HEK293 (cell line): ENCODE data around the gene PEX3.

ENCODE experiments used
- GLI2 ChIP-seq: fragments of 450-650 bp; formaldehyde crosslinking; IDR thresholded peaks from 2 replicates; pipeline ENCODE4; 2017; ENCODE audit warnings: missing biosample characterization, missing genetic modification characterization, low read depth, borderline replicate concordance
- GLIS2 ChIP-seq: fragments of 450-650 bp; formaldehyde crosslinking; IDR thresholded peaks from 2 replicates; pipeline ENCODE4 v1.5.1; 2016; ENCODE audit warnings: missing biosample characterization, missing genetic modification characterization
- HOXA7 ChIP-seq: sonication (generic); formaldehyde crosslinking; IDR thresholded peaks from 2 replicates; pipeline ENCODE4 v1.8.1; 2022; ENCODE audit warnings: missing genetic modification reagents, borderline replicate concordance
- HOXD13 ChIP-seq: sonication (generic); formaldehyde crosslinking; IDR thresholded peaks from 2 replicates; pipeline ENCODE4 v1.8.0; 2022; ENCODE audit warnings: missing genetic modification reagents, borderline replicate concordance
- KLF16 ChIP-seq: fragments of 450-650 bp; formaldehyde crosslinking; IDR thresholded peaks from 2 replicates; pipeline ENCODE4 v1.5.1; 2017; ENCODE audit warnings: missing biosample characterization, missing genetic modification characterization
- KLF7 ChIP-seq: fragments of 450-650 bp; formaldehyde crosslinking; IDR thresholded peaks from 2 replicates; pipeline ENCODE4 v1.5.1; 2016; ENCODE audit warnings: missing biosample characterization, missing genetic modification characterization, borderline replicate concordance
- MZF1 ChIP-seq: fragments of 450-650 bp; formaldehyde crosslinking; IDR thresholded peaks from 2 replicates; pipeline ENCODE4 v1.5.1; 2017; ENCODE audit warnings: missing biosample characterization, missing genetic modification characterization, borderline replicate concordance
- ZBTB17 ChIP-seq: fragments of 450-650 bp; formaldehyde crosslinking; IDR thresholded peaks from 2 replicates; pipeline ENCODE4 v1.5.1; 2016; ENCODE audit warnings: missing biosample characterization, missing genetic modification characterization
- ZFHX2 ChIP-seq: fragments of 450-650 bp; formaldehyde crosslinking; conservative IDR thresholded peaks from 2 replicates; pipeline ENCODE4 v1.5.1; 2016; ENCODE audit warnings: missing biosample characterization, missing genetic modification characterization
- ZFP69B ChIP-seq: fragments of 450-650 bp; formaldehyde crosslinking; IDR thresholded peaks from 2 replicates; pipeline ENCODE4 v1.5.1; 2016; ENCODE audit warnings: missing biosample characterization, missing genetic modification characterization
- ZNF211 ChIP-seq: fragments of 450-650 bp; formaldehyde crosslinking; IDR thresholded peaks from 2 replicates; pipeline ENCODE4 v1.5.1; 2016; ENCODE audit warnings: low read depth, missing biosample characterization, missing genetic modification characterization
- ZNF302 ChIP-seq: fragments of 450-650 bp; formaldehyde crosslinking; IDR thresholded peaks from 2 replicates; pipeline ENCODE4 v1.5.1; 2016; ENCODE audit warnings: missing biosample characterization, missing genetic modification characterization, low read depth
- ZNF341 ChIP-seq: fragments of 450-650 bp; formaldehyde crosslinking; IDR thresholded peaks from 2 replicates; pipeline ENCODE4; 2016; ENCODE audit warnings: low read depth, missing biosample characterization, missing genetic modification characterization
- ZNF423 ChIP-seq: fragments of 450-650 bp; formaldehyde crosslinking; IDR thresholded peaks from 2 replicates; pipeline ENCODE4 v1.5.1; 2016; ENCODE audit warnings: missing biosample characterization, missing genetic modification characterization
- ZNF544 ChIP-seq: fragments of 450-650 bp; formaldehyde crosslinking; IDR thresholded peaks from 2 replicates; pipeline ENCODE4 v1.5.0; 2017; ENCODE audit warnings: missing biosample characterization, missing genetic modification characterization
- ZNF558 ChIP-seq: fragments of 450-650 bp; formaldehyde crosslinking; IDR thresholded peaks from 2 replicates; pipeline ENCODE4 v1.5.1; 2016; ENCODE audit warnings: missing biosample characterization, missing genetic modification characterization
- ZNF561 ChIP-seq: fragments of 450-650 bp; IDR thresholded peaks from 2 replicates; pipeline ENCODE4 v1.5.1; 2018; ENCODE audit warnings: missing biosample characterization, missing genetic modification characterization, borderline replicate concordance
- ZNF664 ChIP-seq: fragments of 450-650 bp; formaldehyde crosslinking; IDR thresholded peaks from 2 replicates; pipeline ENCODE4 v1.5.1; 2016; ENCODE audit warnings: missing biosample characterization, missing genetic modification characterization
- ZNF776 ChIP-seq: fragments of 450-650 bp; formaldehyde crosslinking; IDR thresholded peaks from 2 replicates; pipeline ENCODE4 v1.5.0; 2017; ENCODE audit warnings: missing biosample characterization, missing genetic modification characterization, borderline replicate concordance
- ZNF830 ChIP-seq: fragments of 450-650 bp; IDR thresholded peaks from 2 replicates; pipeline ENCODE4 v1.5.0; 2018; ENCODE audit warnings: missing biosample characterization, missing genetic modification characterization, low read depth, mild to moderate bottlenecking, moderate library complexity
- ZNF837 ChIP-seq: fragments of 450-650 bp; formaldehyde crosslinking; IDR thresholded peaks from 2 replicates; pipeline ENCODE4 v1.5.1; 2016; ENCODE audit warnings: missing biosample characterization, missing genetic modification characterization
- TF ChIP-seq, protein P1 (sequence below): fragments of 450-650 bp; formaldehyde crosslinking; IDR thresholded peaks from 2 replicates; pipeline ENCODE4 v1.5.1; 2016; ENCODE audit warnings: missing biosample characterization, missing genetic modification characterization, low read depth
- TF ChIP-seq, protein P2 (sequence below): fragments of 450-650 bp; formaldehyde crosslinking; IDR thresholded peaks from 2 replicates; pipeline ENCODE4 v1.5.1; 2016; ENCODE audit warnings: missing biosample characterization, missing genetic modification characterization
- TF ChIP-seq, protein P3 (sequence below): fragments of 450-650 bp; IDR thresholded peaks from 2 replicates; pipeline ENCODE4 v1.5.1; 2018; ENCODE audit warnings: missing biosample characterization, mild to moderate bottlenecking, missing genetic modification characterization
- TF ChIP-seq, protein P4 (sequence below): fragments of 450-650 bp; formaldehyde crosslinking; IDR thresholded peaks from 2 replicates; pipeline ENCODE4 v1.5.1; 2016; ENCODE audit warnings: missing biosample characterization, missing genetic modification characterization
- TF ChIP-seq, protein P5 (sequence below): fragments of 450-650 bp; formaldehyde crosslinking; IDR thresholded peaks from 2 replicates; pipeline ENCODE4 v1.5.1; 2016; ENCODE audit warnings: missing biosample characterization, missing genetic modification characterization
- TF ChIP-seq, protein P6 (sequence below): fragments of 450-650 bp; formaldehyde crosslinking; IDR thresholded peaks from 2 replicates; pipeline ENCODE4 v1.5.0; 2017; ENCODE audit warnings: missing biosample characterization, missing genetic modification characterization, borderline replicate concordance

Gene PEX3

DNA sequence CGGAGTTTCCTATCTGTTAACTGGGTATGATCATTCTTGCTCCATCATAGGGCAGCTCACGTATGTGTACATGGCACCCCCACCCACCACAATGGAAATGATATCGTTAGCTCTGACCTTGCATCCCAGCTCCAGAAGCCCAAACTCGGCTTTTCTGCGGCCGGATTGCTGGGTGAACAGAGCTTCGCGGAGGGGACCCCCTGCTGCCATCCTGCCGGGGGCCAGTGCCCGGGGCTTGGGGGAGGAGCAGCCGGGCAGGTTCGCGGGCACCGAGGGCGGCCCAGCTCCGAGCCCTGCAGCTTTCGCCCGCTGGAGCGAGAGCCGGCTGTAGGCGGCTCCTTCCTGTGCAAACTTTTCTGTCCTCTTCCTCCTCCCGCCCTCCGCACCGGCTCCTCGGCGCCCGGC lies 85.9 kb downstream of the PEX3 start (continued):
- TF ChIP-seq GLIS2, result peak; percentile 84
- TF ChIP-seq GLI2 (tag by site-specific recombination), result no peak
- TF ChIP-seq, protein P1, sequence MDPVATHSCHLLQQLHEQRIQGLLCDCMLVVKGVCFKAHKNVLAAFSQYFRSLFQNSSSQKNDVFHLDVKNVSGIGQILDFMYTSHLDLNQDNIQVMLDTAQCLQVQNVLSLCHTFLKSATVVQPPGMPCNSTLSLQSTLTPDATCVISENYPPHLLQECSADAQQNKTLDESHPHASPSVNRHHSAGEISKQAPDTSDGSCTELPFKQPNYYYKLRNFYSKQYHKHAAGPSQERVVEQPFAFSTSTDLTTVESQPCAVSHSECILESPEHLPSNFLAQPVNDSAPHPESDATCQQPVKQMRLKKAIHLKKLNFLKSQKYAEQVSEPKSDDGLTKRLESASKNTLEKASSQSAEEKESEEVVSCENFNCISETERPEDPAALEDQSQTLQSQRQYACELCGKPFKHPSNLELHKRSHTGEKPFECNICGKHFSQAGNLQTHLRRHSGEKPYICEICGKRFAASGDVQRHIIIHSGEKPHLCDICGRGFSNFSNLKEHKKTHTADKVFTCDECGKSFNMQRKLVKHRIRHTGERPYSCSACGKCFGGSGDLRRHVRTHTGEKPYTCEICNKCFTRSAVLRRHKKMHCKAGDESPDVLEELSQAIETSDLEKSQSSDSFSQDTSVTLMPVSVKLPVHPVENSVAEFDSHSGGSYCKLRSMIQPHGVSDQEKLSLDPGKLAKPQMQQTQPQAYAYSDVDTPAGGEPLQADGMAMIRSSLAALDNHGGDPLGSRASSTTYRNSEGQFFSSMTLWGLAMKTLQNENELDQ, result no peak
- TF ChIP-seq ZNF830 (tag by site-specific recombination), result no peak
- no peak for TF ChIP-seq ZNF776
- 0 out of 2 replicates have a peak, but pooled peaks have one; percentile 44 for TF ChIP-seq ZNF561 (tag by site-specific recombination)
- no peak for TF ChIP-seq KLF7
- TF ChIP-seq ZFHX2 (tag by site-specific recombination), result peak; percentile 56; the same call in 1 of the 2 replicates
- TF ChIP-seq, protein P2, sequence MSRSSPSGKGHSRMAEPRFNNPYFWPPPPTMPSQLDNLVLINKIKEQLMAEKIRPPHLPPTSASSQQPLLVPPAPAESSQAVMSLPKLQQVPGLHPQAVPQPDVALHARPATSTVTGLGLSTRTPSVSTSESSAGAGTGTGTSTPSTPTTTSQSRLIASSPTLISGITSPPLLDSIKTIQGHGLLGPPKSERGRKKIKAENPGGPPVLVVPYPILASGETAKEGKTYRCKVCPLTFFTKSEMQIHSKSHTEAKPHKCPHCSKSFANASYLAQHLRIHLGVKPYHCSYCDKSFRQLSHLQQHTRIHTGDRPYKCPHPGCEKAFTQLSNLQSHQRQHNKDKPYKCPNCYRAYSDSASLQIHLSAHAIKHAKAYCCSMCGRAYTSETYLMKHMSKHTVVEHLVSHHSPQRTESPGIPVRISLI, result no peak
- no peak for TF ChIP-seq ZNF558
- 0 out of 2 replicates have a peak, but pooled peaks have one; percentile 20 for TF ChIP-seq ZNF423 (tag by site-specific recombination)
- TF ChIP-seq HOXA7, result no peak
- peak; percentile 41; the same call in 1 of the 2 replicates for TF ChIP-seq ZNF341 (tag by site-specific recombination)
- TF ChIP-seq, protein P3, sequence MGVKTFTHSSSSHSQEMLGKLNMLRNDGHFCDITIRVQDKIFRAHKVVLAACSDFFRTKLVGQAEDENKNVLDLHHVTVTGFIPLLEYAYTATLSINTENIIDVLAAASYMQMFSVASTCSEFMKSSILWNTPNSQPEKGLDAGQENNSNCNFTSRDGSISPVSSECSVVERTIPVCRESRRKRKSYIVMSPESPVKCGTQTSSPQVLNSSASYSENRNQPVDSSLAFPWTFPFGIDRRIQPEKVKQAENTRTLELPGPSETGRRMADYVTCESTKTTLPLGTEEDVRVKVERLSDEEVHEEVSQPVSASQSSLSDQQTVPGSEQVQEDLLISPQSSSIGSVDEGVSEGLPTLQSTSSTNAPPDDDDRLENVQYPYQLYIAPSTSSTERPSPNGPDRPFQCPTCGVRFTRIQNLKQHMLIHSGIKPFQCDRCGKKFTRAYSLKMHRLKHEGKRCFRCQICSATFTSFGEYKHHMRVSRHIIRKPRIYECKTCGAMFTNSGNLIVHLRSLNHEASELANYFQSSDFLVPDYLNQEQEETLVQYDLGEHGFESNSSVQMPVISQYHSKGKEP (tag by site-specific recombination), result no peak
- TF ChIP-seq HOXD13 (CRISPR knock-in tag), result 0 out of 2 replicates have a peak, but pooled peaks have one; percentile 27
- TF ChIP-seq ZFP69B, result no peak
- TF ChIP-seq ZNF664 (tag by site-specific recombination), result no peak
- TF ChIP-seq ZNF302, result no peak
- TF ChIP-seq, protein P4, sequence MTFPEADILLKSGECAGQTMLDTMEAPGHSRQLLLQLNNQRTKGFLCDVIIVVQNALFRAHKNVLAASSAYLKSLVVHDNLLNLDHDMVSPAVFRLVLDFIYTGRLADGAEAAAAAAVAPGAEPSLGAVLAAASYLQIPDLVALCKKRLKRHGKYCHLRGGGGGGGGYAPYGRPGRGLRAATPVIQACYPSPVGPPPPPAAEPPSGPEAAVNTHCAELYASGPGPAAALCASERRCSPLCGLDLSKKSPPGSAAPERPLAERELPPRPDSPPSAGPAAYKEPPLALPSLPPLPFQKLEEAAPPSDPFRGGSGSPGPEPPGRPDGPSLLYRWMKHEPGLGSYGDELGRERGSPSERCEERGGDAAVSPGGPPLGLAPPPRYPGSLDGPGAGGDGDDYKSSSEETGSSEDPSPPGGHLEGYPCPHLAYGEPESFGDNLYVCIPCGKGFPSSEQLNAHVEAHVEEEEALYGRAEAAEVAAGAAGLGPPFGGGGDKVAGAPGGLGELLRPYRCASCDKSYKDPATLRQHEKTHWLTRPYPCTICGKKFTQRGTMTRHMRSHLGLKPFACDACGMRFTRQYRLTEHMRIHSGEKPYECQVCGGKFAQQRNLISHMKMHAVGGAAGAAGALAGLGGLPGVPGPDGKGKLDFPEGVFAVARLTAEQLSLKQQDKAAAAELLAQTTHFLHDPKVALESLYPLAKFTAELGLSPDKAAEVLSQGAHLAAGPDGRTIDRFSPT (tag by site-specific recombination), result 0 out of 2 replicates have a peak, but pooled peaks have one; percentile 58
- TF ChIP-seq, protein P5, sequence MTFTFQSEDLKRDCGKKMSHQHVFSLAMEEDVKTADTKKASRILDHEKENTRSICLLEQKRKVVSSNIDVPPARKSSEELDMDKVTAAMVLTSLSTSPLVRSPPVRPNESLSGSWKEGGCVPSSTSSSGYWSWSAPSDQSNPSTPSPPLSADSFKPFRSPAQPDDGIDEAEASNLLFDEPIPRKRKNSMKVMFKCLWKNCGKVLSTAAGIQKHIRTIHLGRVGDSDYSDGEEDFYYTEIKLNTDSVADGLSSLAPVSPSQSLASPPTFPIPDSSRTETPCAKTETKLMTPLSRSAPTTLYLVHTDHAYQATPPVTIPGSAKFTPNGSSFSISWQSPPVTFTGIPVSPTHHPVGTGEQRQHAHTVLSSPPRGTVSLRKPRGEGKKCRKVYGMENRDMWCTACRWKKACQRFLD (tag by site-specific recombination), result no peak
- TF ChIP-seq, protein P6, sequence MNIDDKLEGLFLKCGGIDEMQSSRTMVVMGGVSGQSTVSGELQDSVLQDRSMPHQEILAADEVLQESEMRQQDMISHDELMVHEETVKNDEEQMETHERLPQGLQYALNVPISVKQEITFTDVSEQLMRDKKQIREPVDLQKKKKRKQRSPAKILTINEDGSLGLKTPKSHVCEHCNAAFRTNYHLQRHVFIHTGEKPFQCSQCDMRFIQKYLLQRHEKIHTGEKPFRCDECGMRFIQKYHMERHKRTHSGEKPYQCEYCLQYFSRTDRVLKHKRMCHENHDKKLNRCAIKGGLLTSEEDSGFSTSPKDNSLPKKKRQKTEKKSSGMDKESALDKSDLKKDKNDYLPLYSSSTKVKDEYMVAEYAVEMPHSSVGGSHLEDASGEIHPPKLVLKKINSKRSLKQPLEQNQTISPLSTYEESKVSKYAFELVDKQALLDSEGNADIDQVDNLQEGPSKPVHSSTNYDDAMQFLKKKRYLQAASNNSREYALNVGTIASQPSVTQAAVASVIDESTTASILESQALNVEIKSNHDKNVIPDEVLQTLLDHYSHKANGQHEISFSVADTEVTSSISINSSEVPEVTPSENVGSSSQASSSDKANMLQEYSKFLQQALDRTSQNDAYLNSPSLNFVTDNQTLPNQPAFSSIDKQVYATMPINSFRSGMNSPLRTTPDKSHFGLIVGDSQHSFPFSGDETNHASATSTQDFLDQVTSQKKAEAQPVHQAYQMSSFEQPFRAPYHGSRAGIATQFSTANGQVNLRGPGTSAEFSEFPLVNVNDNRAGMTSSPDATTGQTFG (tag by site-specific recombination), result no peak
- TF ChIP-seq ZNF837 (tag by site-specific recombination), result no peak
- no peak for TF ChIP-seq ZNF544
- TF ChIP-seq KLF16 (tag by site-specific recombination), result no peak
- no peak for TF ChIP-seq MZF1 (tag by site-specific recombination)
- TF ChIP-seq ZNF211 (tag by site-specific recombination), result no peak
- peak; percentile 39; the same call in 1 of the 2 replicates for TF ChIP-seq ZBTB17
